ENCODE data around the gene TMC1.
"Not testable (repeated sequence)": the region's sequence is repeated elsewhere in the genome, so short reads cannot be mapped to it uniquely, and the experiment has no call there.

Gene TMC1

GRCh38 chr9:72521416-72521815 lies at the start of gene TMC1:
TMC1 (plus strand) TSS chr9:72521608; CDS start chr9:72648649, 127,041 bp downstream.
- DNase-seq (ENCODE audit: low spot score) = not testable (repeated sequence)

DNA sequence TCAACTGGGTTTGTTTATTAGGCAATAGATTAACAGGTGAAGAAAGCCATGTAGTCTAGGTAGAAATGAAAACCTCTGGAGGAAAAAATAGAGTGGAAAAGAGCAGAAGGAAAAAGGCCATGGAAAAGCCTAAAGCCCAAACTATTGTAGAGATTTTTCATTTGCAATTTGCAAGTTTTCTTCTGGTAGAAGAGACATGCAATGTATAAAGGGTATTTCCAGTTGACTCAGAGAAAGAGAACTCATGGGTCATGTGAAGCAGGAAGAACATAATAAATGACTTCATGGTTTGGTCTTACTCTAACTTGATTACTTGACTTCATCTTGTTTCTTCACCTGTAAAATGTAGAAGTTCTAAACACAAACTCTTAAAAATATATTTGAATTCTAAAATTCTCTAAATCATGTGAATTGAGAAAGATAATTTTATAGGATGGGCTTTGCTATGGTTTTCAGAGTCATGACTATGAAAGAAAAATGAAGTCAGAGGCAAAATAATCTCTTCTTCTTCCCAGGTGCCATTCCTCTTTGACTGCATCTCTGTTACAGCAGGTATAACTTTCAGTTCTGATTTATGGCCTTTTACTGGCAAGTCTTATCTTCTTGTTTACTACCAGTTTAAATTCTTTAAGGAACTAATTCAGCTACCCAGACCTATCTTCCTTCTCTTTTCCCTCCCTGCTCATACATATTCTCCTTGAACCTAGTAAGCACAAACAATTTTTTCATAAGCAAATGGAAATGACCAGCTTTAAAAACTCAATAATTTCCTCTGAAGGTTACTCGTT lies 47.7 kb upstream of the TMC1 start:
- DNase-seq (ENCODE audit: low spot score) = no peak

DNA sequence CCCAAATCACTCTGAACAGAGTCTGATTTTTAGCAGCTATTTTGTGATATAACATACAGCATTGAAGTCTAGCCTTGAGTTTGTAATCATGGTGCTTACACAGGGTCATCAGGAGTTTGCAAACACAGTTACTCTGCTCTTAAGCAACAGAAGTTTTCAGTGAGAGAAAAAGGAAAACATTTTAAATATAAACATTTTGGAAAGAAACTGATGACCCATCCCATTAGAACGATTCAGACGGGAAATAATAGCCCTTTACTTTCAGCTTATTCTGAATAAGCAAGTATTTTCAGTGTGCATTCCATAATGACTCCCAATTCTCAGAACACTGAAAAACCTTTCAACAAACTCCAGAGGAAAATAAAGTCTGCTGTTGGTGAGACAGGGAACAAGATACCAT lies 46.7 kb upstream of the TMC1 start:
- no peak for DNase-seq (ENCODE audit: low spot score)

GRCh38 chr9:72476100-72476499 lies 45.3 kb upstream of the TMC1 start:
- DNase-seq (ENCODE audit: low spot score) = no peak

GRCh38 chr9:72476617-72477437 lies 44.6 kb upstream of the TMC1 start:
- DNase-seq (ENCODE audit: low spot score) = no peak

DNA sequence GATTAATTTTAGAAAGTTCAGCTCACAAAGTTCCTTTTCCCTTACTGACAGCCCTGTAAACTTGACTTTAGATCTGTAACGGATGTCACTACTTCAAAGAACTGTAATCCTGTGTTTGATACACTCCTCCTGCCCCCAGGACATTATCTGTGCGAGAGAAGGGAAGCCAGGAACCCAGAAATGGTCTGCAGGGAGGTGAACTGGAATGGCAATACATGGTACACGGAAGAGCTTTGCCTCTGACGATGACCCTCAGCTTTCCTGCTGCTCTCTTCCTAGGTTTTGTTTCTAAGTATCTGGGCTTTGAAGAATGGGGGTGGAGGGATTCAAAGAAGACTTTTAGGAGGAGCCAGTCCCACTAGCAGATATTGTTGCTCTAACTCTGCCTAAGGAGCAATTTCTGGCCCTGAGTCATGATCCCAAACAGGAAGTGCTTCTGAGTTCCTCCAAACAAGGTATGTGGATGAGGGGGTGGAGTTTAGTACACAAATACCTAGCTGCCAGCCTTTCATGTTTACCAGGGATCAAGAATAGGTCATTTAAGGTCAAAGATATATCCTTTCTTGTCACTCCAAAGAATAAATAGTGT lies 43.4 kb upstream of the TMC1 start:
- DNase-seq (ENCODE audit: low spot score) = no peak

DNA sequence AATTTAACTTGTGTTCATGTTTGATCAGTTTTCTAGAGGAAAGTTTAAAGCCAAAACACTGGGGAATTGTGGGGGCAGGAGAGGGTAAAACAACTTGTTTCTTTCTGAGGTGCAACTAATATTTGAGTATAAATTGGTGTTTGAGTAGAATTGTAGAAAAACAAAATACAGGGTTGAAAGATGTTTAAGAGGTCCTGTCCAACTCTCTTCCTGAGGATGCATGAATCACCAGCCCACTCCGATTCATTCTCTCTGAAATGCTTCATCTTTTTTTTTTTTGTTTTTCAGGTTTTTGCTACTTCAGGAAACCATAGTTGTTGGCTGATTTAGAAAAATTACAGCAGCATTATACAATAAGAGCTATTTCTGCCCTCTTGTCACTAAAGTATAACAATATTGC lies 42.4 kb upstream of the TMC1 start:
- no peak for DNase-seq (ENCODE audit: low spot score)

GRCh38 chr9:72480261-72480660 lies 41.1 kb upstream of the TMC1 start:
- DNase-seq (ENCODE audit: low spot score) = not testable (repeated sequence)

DNA sequence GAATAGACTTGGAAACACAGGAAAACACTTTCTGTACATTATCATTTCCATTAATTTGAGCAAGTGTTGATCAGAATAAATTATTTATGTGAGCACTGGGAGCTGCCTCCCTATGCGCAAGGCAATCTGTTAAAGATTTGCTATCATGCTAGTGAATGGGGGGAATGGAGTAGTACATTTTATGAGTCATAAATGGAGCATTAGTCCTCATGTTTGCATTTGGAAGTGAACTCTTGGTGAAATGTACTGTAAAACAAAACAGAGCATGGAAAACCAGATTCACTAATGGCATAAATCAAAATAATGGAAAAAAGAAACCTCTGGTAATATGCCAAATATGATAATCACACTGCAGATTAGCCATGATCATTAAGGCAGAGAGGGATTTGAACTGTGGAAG lies 40.5 kb upstream of the TMC1 start:
- no peak for DNase-seq (ENCODE audit: low spot score)

- DNase-seq (ENCODE audit: low spot score) = no peak
These were observed 35.4 kb upstream of the TMC1 start for GRCh38 chr9:72485821-72486593.

GRCh38 chr9:72486594-72486955 lies 34.8 kb upstream of the TMC1 start:
- DNase-seq (ENCODE audit: low spot score) = no peak

GRCh38 chr9:72487665-72488064 lies 33.7 kb upstream of the TMC1 start:
- DNase-seq (ENCODE audit: low spot score) = not testable (repeated sequence)

GRCh38 chr9:72489986-72490385 lies 31.4 kb upstream of the TMC1 start:
- no peak for DNase-seq (ENCODE audit: low spot score)

DNA sequence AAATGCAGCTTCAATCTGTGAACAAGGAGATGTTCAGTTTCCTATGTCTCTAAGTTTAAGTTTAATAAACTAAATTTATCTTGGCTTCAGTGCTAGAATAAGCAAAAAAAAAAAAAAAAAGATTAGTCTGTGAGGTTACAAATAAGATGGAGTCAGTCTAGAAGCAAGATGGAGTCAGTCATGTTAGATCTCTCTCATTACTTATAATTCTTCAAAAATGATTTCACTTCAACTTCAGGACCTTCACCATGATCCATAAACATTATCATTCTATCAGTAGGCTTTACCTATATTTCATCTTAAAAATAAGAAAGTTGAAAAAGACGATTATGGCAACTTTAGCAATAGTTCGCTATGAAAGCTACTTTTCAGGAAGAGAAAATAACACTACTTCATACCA lies 30.2 kb upstream of the TMC1 start:
- DNase-seq (ENCODE audit: low spot score) = no peak

DNA sequence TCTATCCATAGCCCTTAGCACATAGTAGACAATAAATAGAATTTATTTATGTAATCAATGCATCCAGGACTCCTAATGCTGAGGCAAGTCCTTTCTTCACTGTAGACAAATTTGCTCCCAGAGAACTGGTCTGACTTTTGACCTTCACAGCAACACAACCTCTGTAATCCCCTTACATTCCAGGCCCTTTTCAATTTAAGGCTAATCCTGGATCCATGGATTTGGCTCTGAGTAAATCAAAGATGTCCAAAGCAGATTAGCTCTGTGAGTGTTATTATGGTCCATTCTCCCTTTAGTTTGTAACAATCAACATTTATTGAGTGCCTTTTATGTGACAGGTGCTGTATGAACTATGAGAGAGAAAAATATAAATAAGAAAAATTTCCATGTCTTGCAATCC lies 27.4 kb upstream of the TMC1 start:
- DNase-seq (ENCODE audit: low spot score) = no peak

DNA sequence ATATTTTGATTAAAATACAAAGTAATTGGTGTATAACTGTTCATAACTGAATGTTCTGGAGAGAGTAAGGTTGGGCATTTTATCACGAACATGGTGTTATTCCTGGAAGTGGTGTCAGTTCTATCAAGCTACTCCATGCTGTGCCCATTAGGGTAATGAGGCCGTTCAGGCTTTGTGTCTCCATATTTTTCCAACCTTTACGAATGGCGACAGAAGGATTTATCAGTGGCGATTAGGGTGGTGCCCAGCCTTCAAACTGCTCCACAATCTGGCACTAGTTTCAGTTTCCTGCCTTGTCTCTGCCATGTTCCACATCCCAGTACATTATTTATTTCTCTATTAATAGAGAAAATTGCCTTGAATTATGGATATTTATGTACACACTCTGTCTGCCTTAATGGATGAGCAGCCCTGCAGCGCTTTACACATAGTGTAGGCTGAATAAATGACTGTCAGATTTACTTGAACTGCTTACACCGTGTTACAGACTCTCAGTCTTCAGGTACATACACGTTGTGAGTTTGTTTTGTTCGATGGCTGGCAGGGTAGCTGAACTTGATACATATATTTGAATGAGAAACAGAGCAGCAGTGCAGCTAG lies 23.9 kb upstream of the TMC1 start:
- DNase-seq (ENCODE audit: low spot score) = no peak

- no peak for DNase-seq (ENCODE audit: low spot score)
These were observed 14.8 kb upstream of the TMC1 start for GRCh38 chr9:72506615-72507014.

- DNase-seq (ENCODE audit: low spot score) = no peak
These were observed 12.4 kb upstream of the TMC1 start for GRCh38 chr9:72509053-72509452.

DNA sequence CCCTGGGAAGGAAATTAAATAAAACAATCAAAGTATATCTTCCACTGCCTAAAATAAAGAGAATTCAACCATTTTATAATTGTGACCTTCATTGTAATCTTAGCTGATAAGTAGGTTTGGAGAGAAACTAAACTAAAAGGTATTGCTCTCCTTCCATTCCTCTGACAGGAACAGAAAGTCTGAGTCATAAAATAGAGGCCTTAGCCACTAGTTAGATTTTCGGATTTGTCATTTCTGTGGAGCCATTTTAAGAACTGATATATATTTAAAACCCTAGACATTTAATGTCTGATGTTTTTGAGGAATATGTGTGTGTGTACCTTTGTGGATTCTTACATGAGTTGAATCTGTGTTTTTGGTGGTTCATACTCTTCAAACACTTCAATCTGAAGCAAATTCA lies 11.8 kb upstream of the TMC1 start:
- no peak for DNase-seq (ENCODE audit: low spot score)

- DNase-seq (ENCODE audit: low spot score) = not testable (repeated sequence)
These were observed 397 bp upstream of the TMC1 start for GRCh38 chr9:72521011-72521410.

DNA sequence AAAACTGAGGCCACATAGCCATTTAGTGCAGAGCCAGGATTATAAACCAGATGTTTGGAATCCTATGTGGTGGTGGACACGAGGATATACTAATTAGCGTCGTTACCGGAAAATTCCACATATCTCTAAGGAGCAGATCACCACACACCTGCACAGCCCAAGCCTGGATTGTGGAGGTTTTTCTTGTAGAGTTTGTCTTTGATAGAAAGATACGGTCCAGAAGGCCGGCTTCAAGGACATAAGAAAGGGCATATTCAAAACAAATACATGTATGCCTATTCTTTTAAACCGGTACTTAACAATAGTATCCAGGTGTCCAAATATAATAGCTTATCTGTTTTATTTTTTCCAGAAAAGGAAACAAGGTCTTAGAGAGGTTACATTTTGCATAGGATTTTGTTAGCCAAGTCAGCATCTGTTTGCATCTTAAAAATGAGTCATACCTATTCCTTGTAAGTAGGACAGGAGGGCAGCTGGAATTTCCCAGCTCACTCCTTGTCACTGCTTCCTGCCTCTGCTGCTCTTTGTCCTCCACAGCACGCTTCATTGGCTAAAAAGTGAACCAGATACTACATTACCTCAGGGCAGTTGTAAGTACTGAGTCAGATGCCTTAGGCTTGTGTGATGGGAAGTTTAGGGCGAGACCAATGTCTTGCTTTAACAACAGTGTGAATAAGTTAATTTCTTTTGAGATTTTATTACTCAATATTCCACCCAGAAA lies 3.6 kb downstream of the TMC1 start:
- DNase-seq (ENCODE audit: low spot score) = no peak

Measured in NAMALWA (cell line).